OCI-LY3 (cell line): Measurements from ENCODE around the gene SPATA12.

Experiments used
- EZH2phosphoT487 ChIP-seq: fragments of 200-600 bp; shearing (Covaris generic); IDR thresholded peaks from 2 replicates; pipeline ENCODE4 v1.6.1; 2018; ENCODE audit warnings: antibody characterized with exemption, mixed run types, low read depth
- TF ChIP-seq, protein P1 (sequence below): fragments of 200-600, 300-600 bp; sonication (generic); IDR thresholded peaks from 2 replicates; pipeline ENCODE4 v1.5.1; 2014; ENCODE audit warnings: antibody characterized with exemption, low read length, low read depth

DNA sequence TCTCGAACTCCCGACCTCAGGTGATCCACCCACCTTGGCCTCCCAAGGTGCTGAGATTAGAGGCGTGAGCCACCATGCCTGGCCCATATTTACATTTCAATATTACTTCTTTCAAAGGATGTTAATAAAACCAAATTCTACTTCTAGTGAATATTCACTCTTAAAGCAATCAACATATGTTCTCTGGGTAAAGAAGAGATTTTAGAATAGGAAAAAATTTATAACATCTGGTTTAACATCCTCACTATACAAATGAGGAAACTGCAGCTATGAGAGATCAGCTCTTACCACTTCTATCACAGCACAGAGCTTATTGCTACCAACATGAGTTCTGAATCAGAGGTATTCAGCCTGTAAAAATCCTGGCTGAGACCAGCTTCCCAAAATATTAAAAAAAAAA, 56.0 kb downstream of the SPATA12 start:
- TF ChIP-seq, protein P1, sequence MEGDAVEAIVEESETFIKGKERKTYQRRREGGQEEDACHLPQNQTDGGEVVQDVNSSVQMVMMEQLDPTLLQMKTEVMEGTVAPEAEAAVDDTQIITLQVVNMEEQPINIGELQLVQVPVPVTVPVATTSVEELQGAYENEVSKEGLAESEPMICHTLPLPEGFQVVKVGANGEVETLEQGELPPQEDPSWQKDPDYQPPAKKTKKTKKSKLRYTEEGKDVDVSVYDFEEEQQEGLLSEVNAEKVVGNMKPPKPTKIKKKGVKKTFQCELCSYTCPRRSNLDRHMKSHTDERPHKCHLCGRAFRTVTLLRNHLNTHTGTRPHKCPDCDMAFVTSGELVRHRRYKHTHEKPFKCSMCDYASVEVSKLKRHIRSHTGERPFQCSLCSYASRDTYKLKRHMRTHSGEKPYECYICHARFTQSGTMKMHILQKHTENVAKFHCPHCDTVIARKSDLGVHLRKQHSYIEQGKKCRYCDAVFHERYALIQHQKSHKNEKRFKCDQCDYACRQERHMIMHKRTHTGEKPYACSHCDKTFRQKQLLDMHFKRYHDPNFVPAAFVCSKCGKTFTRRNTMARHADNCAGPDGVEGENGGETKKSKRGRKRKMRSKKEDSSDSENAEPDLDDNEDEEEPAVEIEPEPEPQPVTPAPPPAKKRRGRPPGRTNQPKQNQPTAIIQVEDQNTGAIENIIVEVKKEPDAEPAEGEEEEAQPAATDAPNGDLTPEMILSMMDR, result no peak
- TF ChIP-seq EZH2phosphoT487, result no peak
